Adipose tissue (tissue), 3 donors: ENCODE results near the gene DDA1. TPM values are rescaled to one million over a fixed set of nuclear protein-coding genes. Genes with fewer than 3 reads are reported as not detected.
"Not testable (repeated sequence)": the region's sequence is repeated elsewhere in the genome, so short reads cannot be mapped to it uniquely, and the experiment has no call there.

Experiments
- H3K27ac ChIP-seq: one replicate; pipeline ENCODE4 v1.5.1; 2013; ENCODE audit warnings: low read depth, low read length
- WGBS, 3 donors: extraction: QIAGEN DNeasy Blood & Tissue Kit; methylation state at CpG; one replicate each; pipeline ENCODE4 v1.1.7; 2013; 5-methylcytosine and 5-hydroxymethylcytosine counted together
- polyA plus RNA-seq, 3 donors: library from polyadenylated mRNA; stranded (reverse); fragments of 200-250 nt; gene quantifications; one replicate each; pipeline ENCODE4 v1.2.3, GENCODE V29; 2013
- donor health status: healthy with polysubstance abuse.
- donor health status: Bipolar disorder and iron deficiency.
- donor health status: healthy.

The DDA1 gene
- polyA plus RNA-seq = 10 to 100 TPM; 19.7 to 90.1 (median 39.3) TPM

DNA sequence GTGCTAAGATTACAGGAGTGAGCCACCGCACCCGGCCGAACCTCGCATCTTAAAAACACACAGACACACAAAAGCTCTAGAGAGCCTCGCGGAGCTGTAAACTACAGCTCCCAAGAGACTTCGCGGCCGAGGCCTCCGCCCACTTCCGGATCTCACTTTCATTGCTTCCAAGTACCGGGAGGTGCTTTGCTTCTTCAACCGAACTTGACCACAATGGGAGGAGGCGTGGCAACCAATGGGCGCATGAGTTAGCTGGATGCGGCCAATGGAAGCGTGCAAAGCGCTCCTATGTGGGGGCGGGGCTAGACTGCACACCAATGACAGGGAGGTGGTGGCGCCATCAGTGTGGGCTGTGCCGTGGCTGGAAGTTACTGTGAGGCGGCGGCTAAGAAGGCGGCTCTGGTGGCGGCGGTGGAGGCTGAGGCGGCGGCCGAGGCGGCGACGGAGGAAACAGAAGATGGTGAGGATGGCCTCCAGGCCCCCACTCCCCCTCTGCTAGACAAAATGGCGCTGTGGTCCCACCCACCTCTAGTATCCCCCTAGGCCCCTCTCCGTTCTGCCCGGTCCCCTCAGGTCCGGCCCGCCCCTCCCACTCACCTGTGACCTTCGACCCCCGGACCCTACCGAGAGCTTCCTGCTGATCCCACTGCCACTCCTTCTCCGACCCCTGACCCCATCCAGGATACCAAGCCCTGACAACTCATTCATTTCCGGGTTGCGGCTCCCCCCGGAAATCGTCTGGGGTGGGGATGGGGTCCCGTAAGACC, at the start of gene DDA1:
Gene DDA1 (plus strand): TSS at position 366 of the 767 bp plus-strand sequence. CDS start 92 bp downstream, at position 458.
- WGBS, 3 donors = 0 to 1% (median 0%) methylated on average over 46 of the region's 46 CpGs
- no peak within 1 kb of the TSS for H3K27ac ChIP-seq

DNA sequence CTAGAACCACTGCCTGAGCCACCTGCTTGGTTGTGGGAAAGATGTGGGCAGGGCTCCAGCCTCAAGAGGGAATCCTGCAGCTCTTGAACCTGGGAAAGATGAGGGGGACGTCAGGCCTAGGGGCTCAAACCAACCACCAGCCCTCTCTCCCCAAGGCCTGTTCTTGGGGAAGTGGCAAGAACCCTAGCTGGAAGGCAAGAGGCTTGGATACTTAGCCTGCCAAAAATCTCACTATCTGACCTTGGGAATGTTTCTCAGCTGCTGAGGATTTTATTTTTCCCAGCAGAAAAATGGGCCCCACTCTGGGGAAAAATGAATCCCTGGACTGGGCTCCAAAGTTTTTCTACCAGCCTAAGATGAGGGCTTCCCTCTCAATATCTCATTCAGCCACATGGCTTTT, 49.4 kb upstream of the DDA1 start:
- no peak overlapping the region for H3K27ac ChIP-seq
- 56 to 95% (median 71%) methylated on average over 1 of the region's 1 CpG for WGBS, 3 donors

DNA sequence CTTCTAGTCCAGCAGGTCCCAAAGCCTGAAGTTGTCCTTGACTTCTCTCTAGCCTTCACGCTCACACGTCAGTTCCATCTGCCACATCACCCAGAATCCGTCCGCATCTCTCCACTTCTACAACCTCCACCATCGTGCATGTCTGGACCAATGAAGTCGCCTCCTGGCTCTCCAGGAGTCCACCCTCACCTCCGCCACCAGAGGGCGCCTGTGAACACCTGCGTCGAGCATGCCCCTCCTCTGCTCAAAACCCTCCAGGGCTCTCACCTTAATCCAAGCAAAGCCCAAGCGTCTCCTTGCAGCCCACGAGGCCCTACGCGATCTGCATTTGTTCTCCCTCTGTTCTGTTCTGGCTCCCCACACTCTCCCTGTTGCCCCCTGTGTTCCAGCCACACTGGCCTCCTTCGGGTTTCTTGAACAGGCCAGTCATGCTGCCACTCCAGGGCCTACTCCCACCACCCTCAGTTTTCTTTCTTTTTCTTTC, 48.5 kb upstream of the DDA1 start:
- H3K27ac ChIP-seq = no peak overlapping the region
- WGBS, 3 donors = 17 to 32% (median 24%) methylated on average over 15 of the region's 15 CpGs

DNA sequence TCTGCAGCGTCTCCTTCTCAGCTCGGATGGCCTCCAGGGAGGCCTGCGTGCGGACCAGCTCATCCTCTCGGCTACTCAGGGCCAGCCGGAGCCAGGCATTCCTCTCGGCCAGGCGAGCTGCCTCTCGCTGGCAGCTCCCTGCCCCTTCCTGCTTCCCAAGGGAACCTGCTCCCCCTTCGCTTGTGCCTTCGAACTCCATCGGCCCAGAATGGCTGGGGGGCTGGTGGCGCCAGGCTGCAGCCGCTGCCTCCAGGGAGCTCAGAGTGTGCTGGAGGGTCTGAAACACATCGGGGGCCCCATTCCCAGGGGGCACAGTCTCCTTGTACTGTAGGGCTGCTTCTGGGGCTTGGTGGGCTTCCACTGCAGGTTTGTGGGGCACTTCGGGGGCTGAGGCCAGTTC, 46.8 kb upstream of the DDA1 start:
- H3K27ac ChIP-seq = no peak overlapping the region
- WGBS, 3 donors = 60 to 70% (median 64%) methylated on average over 16 of the region's 16 CpGs

DNA sequence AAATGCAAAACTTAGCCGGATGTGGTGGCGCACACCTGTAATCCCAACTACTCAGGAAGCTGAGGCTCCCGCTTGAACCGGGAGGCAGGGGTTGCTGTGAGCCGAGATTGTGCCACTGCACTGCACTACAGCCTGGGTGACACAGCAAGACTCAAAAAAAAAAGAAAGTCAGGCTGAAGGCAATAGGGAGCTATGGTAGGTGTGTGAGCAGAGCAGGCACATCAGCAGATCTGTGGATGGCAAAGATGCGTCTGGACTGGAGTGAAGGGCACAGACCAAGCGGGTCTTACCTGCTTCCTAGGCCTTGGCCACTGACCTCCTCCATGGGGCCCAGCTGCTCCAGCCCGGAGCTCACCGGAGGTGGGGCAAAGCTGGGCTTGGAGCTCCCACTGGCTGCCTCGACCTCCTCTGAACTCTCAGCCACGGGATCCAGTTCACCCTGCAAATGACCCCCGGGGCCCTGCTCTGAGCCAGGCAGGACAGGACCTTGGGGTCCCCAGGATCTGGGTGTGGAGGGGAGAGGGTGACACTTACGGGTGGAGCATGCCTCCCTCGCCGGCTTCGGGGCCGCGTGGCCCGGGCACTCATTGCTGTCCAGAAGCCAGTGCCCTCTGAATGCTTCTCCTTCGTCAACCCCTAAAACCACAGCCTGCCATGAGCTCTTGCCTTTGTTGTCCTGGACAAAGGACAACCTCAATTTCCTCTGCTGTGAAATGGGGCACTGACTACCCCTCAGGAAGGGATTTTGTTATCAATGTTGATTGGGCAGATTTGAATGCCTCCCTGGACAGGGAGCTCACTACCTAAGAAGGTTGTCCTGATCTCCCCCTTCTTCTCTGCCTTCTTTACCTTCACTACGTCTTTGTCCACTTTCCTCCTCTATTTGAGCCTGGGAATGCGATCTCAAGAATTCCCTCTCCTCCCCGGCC, 45.4 kb upstream of the DDA1 start:
- H3K27ac ChIP-seq = no peak overlapping the region
- 70 to 78% (median 71%) methylated on average over 23 of the region's 23 CpGs for WGBS, 3 donors

DNA sequence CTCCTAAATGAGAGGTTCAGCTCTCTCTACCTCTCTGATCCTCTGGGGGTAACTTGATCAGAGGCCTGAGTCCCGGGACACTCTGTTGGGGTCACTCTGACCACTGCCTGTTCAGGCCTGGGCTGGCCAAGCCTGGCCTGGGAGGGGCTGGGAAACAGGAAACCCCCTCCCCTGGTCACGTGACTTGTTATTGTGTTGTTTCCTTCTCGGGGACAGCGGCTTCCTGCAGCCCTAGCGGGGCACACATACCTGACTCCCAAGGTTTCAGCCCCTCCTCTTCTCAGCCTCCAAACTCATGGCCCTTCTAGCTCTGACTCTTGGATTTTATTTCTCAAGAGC, 44.8 kb upstream of the DDA1 start, which contains the start of gene USHBP1:
Gene USHBP1 (minus strand): TSS at position 105 of the 339 bp plus-strand sequence. CDS start 446 bp downstream, outside the sequence.
- 33 to 65% (median 43%) methylated on average over 5 of the region's 5 CpGs for WGBS, 3 donors
- no peak within 1 kb of the TSS for H3K27ac ChIP-seq

DNA sequence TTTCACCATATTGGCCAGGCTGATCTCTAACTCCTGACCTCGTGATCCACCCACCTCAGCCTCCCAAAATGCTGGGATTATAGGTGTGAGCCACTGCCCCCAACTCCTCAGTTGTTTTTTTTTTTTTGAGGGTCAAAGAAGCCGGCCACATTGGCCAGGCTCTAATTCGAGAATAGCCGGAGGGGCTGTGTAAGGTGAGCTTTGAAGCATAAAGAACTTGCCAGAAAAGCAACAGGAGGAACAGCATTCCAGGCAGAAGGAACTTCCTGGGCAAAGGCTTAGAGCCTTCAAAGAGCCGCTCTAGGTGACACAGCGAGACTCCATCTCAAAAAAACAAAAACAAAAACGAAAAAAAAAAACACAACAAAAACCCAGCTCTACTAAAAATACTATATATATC, 43.3 kb upstream of the DDA1 start:
- H3K27ac ChIP-seq = no peak overlapping the region
- WGBS, 3 donors = 91 to 93% (median 92%) methylated on average over 7 of the region's 7 CpGs

DNA sequence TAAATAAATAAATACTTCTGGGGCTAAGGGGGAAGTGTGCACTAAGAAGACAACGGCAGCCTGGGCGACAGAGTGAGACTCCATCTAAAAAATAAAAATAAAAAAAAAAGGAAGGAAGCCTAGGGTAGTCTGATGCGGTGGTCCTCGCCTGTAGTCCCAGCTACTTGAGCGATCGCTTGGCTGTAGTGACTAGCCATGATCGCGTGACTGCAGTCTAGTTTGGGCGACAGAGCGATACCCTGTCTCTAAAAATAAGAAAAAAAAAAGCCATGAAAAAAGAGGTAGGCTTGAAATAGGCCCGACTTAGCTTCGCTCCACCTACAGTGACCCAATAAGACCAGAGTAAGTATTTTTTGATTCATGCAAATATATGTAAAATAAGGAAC, 42.8 kb upstream of the DDA1 start:
- H3K27ac ChIP-seq = no peak overlapping the region
- 49 to 74% (median 57%) methylated on average over 12 of the region's 12 CpGs for WGBS, 3 donors

DNA sequence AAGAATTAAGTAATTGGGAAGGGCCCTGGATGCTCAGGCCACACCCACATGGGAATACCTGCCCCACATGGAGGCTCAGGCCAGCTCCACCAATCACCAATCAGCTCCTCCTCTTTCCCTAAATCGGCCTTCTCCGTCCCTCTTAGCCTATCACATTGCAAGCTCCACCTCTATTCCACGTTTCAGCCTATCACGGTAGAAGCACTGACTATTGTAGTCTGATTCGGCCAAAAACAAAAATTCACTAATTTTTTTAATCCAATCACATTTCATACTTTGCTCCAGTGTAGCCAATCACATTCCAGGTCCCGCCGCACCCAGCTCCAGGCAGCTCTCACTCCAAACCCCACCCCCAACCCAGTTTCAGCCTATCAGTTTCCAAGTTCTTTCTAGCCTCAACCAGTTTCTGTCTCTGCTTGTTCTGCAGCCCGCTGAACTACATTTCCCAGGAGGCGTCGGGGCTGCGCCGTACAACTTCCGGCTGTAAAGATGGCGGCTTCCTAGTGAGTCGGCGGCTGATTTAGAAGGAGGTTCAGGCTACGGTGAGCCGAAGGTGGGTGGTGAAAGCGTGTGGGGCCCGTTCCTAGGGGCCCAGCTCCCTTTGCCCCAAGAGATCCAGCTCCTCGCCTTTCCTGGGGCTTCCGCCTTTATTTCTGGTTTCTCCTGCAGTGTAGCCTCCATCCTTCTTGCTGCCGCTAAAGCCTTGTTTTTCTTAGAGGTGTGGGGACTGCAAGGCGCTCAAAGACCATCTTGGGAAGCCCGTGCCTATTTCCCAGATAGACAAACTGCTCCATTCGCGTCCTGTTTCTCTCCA, 42.2 kb upstream of the DDA1 start, which contains the start of gene BABAM1:
Gene BABAM1 (plus strand): TSS at position 469 of the 814 bp plus-strand sequence. CDS start 1,364 bp downstream, outside the sequence.
- no peak within 1 kb of the TSS for H3K27ac ChIP-seq
- 0% methylated on average over 27 of the region's 27 CpGs for WGBS, 3 donors

DNA sequence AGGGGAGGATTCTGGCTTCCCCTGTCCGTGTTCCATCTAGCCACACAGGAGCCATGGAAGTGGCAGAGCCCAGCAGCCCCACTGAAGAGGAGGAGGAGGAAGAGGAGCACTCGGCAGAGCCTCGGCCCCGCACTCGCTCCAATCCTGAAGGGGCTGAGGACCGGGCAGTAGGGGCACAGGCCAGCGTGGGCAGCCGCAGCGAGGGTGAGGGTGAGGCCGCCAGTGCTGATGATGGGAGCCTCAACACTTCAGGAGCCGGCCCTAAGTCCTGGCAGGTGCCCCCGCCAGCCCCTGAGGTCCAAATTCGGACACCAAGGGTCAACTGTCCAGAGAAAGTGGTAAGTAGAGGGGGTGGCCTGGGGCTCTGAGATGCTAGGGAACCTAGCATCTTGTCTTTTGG, 40.6 kb upstream of the DDA1 start:
- no peak overlapping the region for H3K27ac ChIP-seq
- 94 to 96% (median 96%) methylated on average over 13 of the region's 13 CpGs for WGBS, 3 donors

DNA sequence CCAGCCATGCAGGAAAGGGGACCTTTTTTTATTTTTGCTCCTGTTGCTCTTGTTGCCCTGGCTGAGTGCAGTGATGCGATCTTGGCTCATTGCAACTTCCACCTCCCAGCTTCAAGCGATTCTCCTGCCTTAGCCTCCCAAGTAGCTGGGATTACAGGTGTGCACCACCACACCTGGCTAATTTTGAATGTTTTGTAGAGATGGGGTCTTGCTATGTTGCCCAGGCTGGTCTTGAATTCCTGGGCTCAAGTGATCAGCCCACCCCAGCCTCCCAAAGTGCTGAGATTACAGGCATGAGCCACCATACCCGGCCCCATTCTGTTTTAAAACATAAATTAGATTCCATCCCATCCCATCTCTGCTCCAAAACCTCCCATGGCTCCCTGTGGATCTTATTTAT, 34.5 kb upstream of the DDA1 start:
- 96 to 100% (median 96%) methylated on average over 3 of the region's 3 CpGs for WGBS, 3 donors
- not testable (repeated sequence) for H3K27ac ChIP-seq

DNA sequence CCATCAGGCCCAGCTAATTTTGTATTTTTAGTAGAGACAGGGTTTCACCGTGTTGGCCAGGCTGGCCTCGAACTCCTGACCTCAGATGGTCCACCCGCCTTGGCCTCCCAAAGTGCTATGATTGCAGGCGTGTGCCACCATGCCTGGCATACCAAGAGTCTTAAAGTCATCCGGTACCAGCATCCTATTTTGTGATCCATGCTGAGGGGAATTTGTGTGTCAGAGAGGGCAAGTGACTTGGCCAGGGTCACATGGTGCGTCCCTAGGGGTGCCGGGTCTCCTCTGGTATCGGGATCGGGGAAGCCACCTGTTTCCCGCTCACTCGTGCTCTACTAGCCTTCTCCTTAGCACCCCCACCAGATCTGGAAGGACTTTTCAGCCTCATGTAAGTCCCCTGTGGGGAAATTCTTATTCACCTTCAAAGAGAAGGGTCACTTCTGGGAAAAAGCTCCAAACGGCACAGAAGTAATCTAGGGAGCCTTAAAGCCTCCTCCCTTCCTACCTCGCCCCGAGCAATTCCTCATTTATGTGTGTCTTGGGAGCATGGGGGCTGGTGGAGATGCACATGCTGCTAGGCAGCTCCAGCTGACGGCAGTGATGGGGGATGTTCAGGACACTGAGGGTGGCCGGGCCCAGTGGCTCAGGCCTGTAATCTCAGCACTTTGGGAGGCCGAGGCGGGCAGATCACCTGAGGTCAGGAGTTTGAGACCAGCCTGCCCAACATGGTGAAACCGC, 33.8 kb upstream of the DDA1 start:
- WGBS, 3 donors = 91 to 94% (median 91%) methylated on average over 19 of the region's 19 CpGs
- no peak overlapping the region for H3K27ac ChIP-seq

DNA sequence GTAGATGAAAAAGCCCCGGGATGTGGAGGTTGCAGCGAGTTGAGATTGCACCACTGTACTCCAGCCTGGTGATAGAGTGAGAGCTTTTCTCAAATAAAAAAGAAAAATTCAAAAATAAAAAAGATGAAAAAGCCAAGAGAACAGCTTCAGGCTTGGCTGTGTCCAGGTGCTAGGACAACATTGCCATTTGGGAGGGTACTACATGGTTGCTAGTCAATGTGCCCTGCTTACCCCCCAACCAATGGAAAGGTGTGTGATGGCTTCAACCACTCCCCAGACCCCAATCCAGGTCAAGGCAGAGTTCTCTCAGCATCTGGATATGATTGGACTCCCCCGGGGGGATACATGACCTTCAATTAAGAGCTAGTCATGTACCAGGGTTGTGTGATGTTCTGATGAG, 29.9 kb upstream of the DDA1 start:
- no peak overlapping the region for H3K27ac ChIP-seq
- WGBS, 3 donors = 61 to 94% (median 76%) methylated on average over 3 of the region's 3 CpGs

DNA sequence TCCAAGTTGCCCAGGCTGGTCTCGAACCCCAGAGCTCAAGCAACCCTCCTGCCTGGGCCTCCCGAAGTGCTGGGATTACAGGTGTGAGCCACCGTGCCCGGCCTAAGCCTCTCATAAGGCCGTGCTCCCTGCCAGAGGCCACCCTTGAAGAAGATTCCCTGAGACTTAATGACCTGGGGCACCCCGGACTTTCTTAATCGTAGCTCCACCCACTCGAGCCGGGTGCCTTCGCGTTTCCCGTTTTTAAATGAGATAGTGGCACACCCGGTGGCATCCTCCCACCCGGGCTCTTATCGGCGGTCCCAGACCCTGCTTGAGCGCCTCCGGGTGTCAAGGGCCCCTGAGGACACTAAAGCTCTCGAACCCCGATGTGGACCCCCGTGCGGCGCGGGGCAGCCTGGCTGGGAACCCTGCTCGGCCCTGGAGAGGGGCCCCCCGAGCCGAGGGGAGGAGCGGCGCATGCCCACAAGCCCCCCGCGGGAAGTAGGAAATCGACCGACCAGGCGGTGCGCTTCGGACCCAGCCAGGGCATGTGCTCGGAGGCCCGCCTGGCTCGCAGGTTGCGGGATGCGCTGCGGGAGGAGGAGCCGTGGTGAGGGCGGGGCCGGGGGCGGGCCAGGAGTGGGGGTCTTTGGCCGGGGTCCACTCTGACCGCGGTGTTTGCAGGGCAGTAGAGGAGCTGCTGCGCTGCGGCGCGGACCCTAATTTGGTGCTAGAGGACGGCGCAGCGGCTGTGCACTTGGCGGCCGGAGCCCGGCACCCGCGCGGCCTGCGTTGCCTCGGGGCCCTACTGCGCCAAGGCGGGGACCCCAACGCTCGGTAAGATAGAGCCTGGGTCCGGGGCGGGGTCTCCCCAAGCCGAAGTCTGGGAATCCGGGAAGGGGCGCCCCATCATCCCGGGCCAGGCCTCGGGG, 27.7 kb upstream of the DDA1 start, which contains the start of gene ANKLE1:
Gene ANKLE1 (plus strand): TSS at position 511 of the 914 bp plus-strand sequence. CDS start 20 bp downstream, at position 531.
- no peak within 1 kb of the TSS for H3K27ac ChIP-seq
- 5 to 8% (median 6%) methylated on average over 72 to 75 of the region's 75 CpGs for WGBS, 3 donors

DNA sequence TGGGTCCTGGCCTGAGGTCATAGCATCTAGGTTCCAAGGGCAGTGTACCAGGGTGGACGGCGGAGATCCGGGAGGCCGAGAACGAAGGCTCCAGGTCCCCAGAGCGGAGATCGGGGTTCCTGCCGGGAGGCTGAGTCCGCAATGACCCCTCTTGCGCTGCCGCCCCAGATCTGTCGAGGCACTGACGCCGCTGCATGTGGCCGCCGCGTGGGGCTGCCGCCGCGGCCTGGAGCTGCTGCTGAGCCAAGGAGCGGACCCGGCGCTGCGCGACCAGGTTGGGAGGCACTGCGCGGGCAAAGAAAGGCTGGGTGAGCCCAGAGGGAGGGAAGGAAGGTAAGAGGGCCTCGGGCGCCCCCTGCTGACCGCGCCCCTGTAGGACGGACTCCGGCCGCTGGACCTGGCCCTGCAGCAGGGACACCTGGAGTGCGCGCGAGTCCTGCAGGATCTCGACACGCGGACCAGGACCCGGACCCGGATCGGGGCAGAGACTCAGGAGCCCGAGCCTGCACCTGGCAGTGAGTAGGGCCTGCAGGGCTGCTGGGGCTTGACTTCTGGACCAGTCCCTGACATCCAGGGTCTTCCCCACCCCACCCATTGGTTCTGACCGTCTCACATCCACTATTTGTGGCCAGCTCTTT, 26.8 kb upstream of the DDA1 start:
- WGBS, 3 donors = 3% methylated on average over 42 to 45 of the region's 45 CpGs
- no peak overlapping the region for H3K27ac ChIP-seq

DNA sequence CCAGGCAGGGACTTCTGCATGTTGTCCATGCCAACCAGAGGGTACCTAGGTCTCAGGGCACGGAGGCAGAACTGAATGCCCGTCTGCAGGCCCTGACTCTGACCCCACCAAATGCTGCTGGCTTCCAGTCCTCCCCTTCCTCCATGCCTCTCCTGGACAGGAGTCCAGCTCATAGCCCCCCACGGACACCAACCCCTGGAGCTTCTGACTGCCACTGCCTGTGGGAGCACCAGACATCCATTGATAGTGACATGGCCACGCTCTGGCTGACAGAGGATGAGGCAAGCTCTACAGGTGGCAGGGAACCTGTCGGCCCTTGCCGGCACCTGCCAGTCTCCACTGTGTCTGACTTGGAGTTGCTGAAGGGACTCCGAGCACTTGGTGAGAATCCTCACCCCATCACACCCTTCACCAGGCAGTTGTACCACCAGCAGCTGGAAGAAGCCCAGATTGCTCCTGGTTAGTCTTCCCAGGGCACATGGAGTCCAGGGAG, 25.8 kb upstream of the DDA1 start:
- no peak overlapping the region for H3K27ac ChIP-seq
- 87 to 93% (median 92%) methylated on average over 7 of the region's 7 CpGs for WGBS, 3 donors
